ENCODE data around the gene CPNE5.
"Not testable (repeated sequence)": the region's sequence is repeated elsewhere in the genome, so short reads cannot be mapped to it uniquely, and the experiment has no call there.

Gene CPNE5

GRCh38 chr6:36739947-36740817 lies 99.1 kb downstream of the CPNE5 start:
- DNase-seq = peak; percentile 44

GRCh38 chr6:36738108-36738507 lies 101.1 kb downstream of the CPNE5 start:
- no peak for DNase-seq

GRCh38 chr6:36737043-36737785 lies 102.0 kb downstream of the CPNE5 start:
- no peak for DNase-seq

- peak; percentile 75 for DNase-seq
These were observed 103.9 kb downstream of the CPNE5 start for GRCh38 chr6:36735110-36736071.

GRCh38 chr6:36734486-36735060 lies 104.7 kb downstream of the CPNE5 start:
- no peak for DNase-seq

- DNase-seq = no peak
These were observed 105.9 kb downstream of the CPNE5 start for GRCh38 chr6:36733300-36733699.

- DNase-seq = no peak
These were observed 107.5 kb downstream of the CPNE5 start for GRCh38 chr6:36731622-36732310.

- DNase-seq = no peak
These were observed 108.5 kb downstream of the CPNE5 start for GRCh38 chr6:36730424-36731380.

- no peak for DNase-seq
These were observed 110.1 kb downstream of the CPNE5 start for GRCh38 chr6:36729161-36729524.

- DNase-seq = no peak
These were observed 110.7 kb downstream of the CPNE5 start for GRCh38 chr6:36728289-36729160.

GRCh38 chr6:36727505-36728021 lies 111.7 kb downstream of the CPNE5 start:
- DNase-seq = peak; percentile 10

GRCh38 chr6:36725581-36725980 lies 113.7 kb downstream of the CPNE5 start:
- DNase-seq = no peak

- peak; percentile 54 for DNase-seq
These were observed 114.5 kb downstream of the CPNE5 start for GRCh38 chr6:36724514-36725390.

GRCh38 chr6:36723992-36724391 lies 115.3 kb downstream of the CPNE5 start:
- DNase-seq = not testable (repeated sequence)

- DNase-seq = no peak
These were observed 116.4 kb downstream of the CPNE5 start for GRCh38 chr6:36722879-36723278.

GRCh38 chr6:36722365-36722764 lies 116.9 kb downstream of the CPNE5 start:
- no peak for DNase-seq

- no peak for DNase-seq
These were observed 117.7 kb downstream of the CPNE5 start for GRCh38 chr6:36721369-36722140.

Measured in HCEC 1CT (cell line).